Astrocyte of the spinal cord (primary cell): ENCODE measurements around the gene DKKL1.

Source experiments
- DNase-seq: peaks from one replicate; pipeline ENCODE4 v3.0.0; 2011; ENCODE audit warnings: low read depth, low spot score
- H3K4me3 ChIP-seq: 2 replicates; pipeline ENCODE4 v1.5.1; 2011; ENCODE audit warnings: low read depth, mild to moderate bottlenecking, low read length, moderate library complexity
- CTCF ChIP-seq: IDR thresholded peaks from 2 replicates; pipeline ENCODE4 v1.5.1; 2012; ENCODE audit warnings: low read depth, mild to moderate bottlenecking, low read length, inconsistent platforms
- in situ Hi-C: cut with HindIII; loops from 2 replicates; pipeline ENCODE4 v1.10.0; 2017; ENCODE audit warnings: low sequenced_read_pairs

The DKKL1 gene

GRCh38 chr19:49417088-49417487 lies 53.4 kb downstream of the DKKL1 start:
- TF ChIP-seq CTCF, result no peak
- H3K4me3 ChIP-seq, result no peak overlapping the region
- no peak for DNase-seq
- in situ Hi-C loops, result no loop called here

GRCh38 chr19:49418511-49418910 lies 54.8 kb downstream of the DKKL1 start:
- no peak for TF ChIP-seq CTCF
- DNase-seq, result no peak
- in situ Hi-C loops, result no loop called here
- no peak overlapping the region for H3K4me3 ChIP-seq

- in situ Hi-C loops, result no loop called here
- DNase-seq, result no peak
- no peak for TF ChIP-seq CTCF
- no peak overlapping the region for H3K4me3 ChIP-seq
Observed at GRCh38 chr19:49419173-49419572, 55.5 kb downstream of the DKKL1 start.

DNA sequence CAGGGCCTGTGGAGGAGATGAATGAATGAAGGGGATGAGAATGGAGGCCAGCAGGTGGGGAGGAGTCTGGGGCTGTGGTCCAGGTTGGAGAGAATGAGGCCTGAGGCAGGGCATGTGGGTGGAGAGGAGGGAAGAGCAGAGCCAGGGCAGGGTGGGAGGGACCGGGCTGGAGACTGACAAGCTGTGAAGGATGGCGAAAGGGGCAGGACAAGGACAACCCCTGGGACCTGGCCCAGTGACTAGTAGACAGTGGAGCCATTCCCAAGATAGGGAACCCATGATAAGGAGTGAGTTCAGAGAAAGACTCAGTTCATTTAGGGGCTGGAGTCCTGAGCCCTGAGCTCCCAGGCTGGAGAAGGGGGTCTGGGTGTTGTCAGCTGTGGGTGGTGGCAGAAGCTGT lies 56.5 kb downstream of the DKKL1 start:
- no peak overlapping the region for H3K4me3 ChIP-seq
- no peak for TF ChIP-seq CTCF
- DNase-seq, result no peak
- in situ Hi-C loops, result no loop called here

GRCh38 chr19:49421039-49421877 lies 57.6 kb downstream of the DKKL1 start:
- in situ Hi-C loops, result no loop called here
- peak; percentile 27 for DNase-seq
- no peak for TF ChIP-seq CTCF
- no peak overlapping the region for H3K4me3 ChIP-seq

GRCh38 chr19:49421878-49422202 lies 58.2 kb downstream of the DKKL1 start:
- no peak overlapping the region for H3K4me3 ChIP-seq
- no peak for DNase-seq
- TF ChIP-seq CTCF, result no peak
- in situ Hi-C loops, result no loop called here
